ENCODE results near the gene SSX2. TPM values are rescaled to one million over a fixed set of nuclear protein-coding genes. Genes with fewer than 3 reads are reported as not detected.
"Not testable (repeated sequence)": the region's sequence is repeated elsewhere in the genome, so short reads cannot be mapped to it uniquely, and the experiment has no call there.

SSX2 gene
- total and polyA plus RNA-seq, 9 of the 15 experiments (the other 6 are each of a cell fraction or from before 2014, with no cell fraction given): 1.8 to 87.5 (median 66.6) TPM

DNA sequence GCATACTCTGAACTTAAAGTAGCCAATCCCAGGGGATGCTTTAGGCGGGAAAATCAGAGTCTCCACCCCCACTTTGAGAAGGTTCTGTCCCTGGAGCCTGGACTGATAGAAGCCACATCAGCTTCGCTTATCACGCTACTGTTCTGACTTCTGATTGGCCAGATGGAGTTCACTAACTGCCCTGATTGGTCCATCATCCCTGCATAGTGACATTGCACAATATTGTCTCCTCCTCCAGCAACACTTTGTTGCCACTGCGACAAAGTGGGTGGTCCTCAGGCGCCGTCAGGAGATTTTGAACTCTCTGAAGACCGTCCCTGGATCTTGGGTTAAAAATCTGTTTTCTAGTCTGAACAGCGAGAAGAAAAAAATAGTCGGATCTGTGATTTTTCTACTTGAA is 52.2 kb downstream of the SSX2 start, which contains the start of gene SSX7:
TSS of gene SSX7 (minus strand) at position 101 of the 400 bp plus-strand sequence. CDS start 1,428 bp downstream, outside the sequence.
- TF ChIP-seq FOS (IDR thresholded peaks at IDR 0.05; ENCODE audit: extremely low read depth, insufficient read length): peak; percentile 16
- peak; percentile 67 for TF ChIP-seq CEBPB (tag; IDR thresholded peaks at IDR 0.05)
- peak; percentile 41 for TF ChIP-seq NFYB (IDR thresholded peaks at IDR 0.05; ENCODE audit: extremely low read depth, insufficient read length)
- intact Hi-C loops (cut with micrococcal nuclease); H3K27me3 ChIP-seq (ENCODE audit: control insufficient read depth in 2 of 2, insufficient read depth in 2 of 2, low read length in 2 of 2); POLR2A ChIA-PET; ATAC-seq; FAIRE-seq; H3K4me1 ChIP-seq (replicated peaks in 1 of 2; ENCODE audit: control insufficient read depth in 2 of 2, insufficient read depth in 2 of 2, low read length in 2 of 2); CTCF ChIA-PET (ENCODE audit: low intra/inter-chr PET ratio); H3K4me3 ChIP-seq; BruUV-seq (replicated peaks); H3K36me3 ChIP-seq (ENCODE audit: control insufficient read depth, insufficient read depth, low read length); H3K9me1 ChIP-seq (ENCODE audit: control insufficient read depth, insufficient read depth, low read length); H3K27ac ChIP-seq (ENCODE audit: extremely low read depth, low read depth, low read length); H3K9me3 ChIP-seq (replicated peaks; ENCODE audit: control insufficient read depth, insufficient read depth, low read depth, low read length); H2AFZ ChIP-seq (ENCODE audit: low read depth, low read length); H3K9ac ChIP-seq (ENCODE audit: insufficient read depth in 1 of 2, low read depth in 2 of 2, low read length in 2 of 2); H4K20me1 ChIP-seq (replicated peaks; ENCODE audit: control insufficient read depth, insufficient read depth, low read length); H3K4me2 ChIP-seq (ENCODE audit: insufficient read depth, low read length); H3K79me2 ChIP-seq (ENCODE audit: control insufficient read depth, insufficient read depth, low read length): not testable (repeated sequence)
- WGBS (ENCODE audit: insufficient coverage, low coverage, missing lambda C conversion rate): 5% methylated on average over 8 of the region's 9 CpGs
- DNase-seq (ENCODE audit: extremely low read depth in 1 of 4, low spot score in 3 of 4): peak; percentile 0 to 13 (median 2)
- in situ Hi-C loops (cut with MboI): loop anchor here (25.0 kb wide), 1 partner anchor 108 kb away; the partner anchor contains the start of gene SSX2B

DNA sequence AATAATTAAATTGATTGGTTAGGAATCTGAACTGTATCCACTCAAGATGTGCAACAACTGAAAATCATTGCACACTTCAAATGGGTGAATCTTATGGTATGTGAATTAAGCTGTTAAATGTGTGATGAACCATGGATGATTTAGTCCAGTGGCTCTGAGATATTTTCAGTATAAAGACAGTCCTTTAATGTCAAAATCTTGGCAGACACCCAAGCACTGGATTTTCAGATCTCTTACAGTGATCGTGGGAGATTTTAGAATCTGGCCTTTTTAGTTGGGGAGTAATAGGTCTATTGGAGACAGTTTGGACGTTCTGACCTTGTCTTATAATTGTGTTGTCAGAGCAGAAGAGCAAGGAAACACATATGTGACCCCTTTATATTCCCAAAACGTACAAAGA is 56.3 kb downstream of the SSX2 start:
- H3K4me1 ChIP-seq (replicated peaks in 1 of 2; ENCODE audit: control insufficient read depth in 2 of 2, insufficient read depth in 2 of 2, low read length in 2 of 2); FAIRE-seq; H3K9me1 ChIP-seq (ENCODE audit: control insufficient read depth, insufficient read depth, low read length); H3K9ac ChIP-seq (ENCODE audit: insufficient read depth in 1 of 2, low read depth in 2 of 2, low read length in 2 of 2); intact Hi-C loops (cut with micrococcal nuclease); H3K27me3 ChIP-seq (ENCODE audit: control insufficient read depth in 2 of 2, insufficient read depth in 2 of 2, low read length in 2 of 2); H3K79me2 ChIP-seq (ENCODE audit: control insufficient read depth, insufficient read depth, low read length); H3K4me2 ChIP-seq (ENCODE audit: insufficient read depth, low read length); POLR2A ChIA-PET; H2AFZ ChIP-seq (ENCODE audit: low read depth, low read length); H3K27ac ChIP-seq (ENCODE audit: extremely low read depth, low read depth, low read length); CTCF ChIA-PET (ENCODE audit: low intra/inter-chr PET ratio); H4K20me1 ChIP-seq (replicated peaks; ENCODE audit: control insufficient read depth, insufficient read depth, low read length); DNase-seq (ENCODE audit: extremely low read depth in 1 of 4, low spot score in 3 of 4); H3K4me3 ChIP-seq; BruUV-seq (replicated peaks); H3K36me3 ChIP-seq (ENCODE audit: control insufficient read depth, insufficient read depth, low read length); H3K9me3 ChIP-seq (replicated peaks; ENCODE audit: control insufficient read depth, insufficient read depth, low read depth, low read length); ATAC-seq: not testable (repeated sequence)
- 0% methylated on average over 3 of the region's 3 CpGs for WGBS (ENCODE audit: insufficient coverage, low coverage, missing lambda C conversion rate)
- in situ Hi-C loops (cut with MboI): loop anchor here (25.0 kb wide), 1 partner anchor 112 kb away; the partner anchor contains the start of gene SSX2B

DNA sequence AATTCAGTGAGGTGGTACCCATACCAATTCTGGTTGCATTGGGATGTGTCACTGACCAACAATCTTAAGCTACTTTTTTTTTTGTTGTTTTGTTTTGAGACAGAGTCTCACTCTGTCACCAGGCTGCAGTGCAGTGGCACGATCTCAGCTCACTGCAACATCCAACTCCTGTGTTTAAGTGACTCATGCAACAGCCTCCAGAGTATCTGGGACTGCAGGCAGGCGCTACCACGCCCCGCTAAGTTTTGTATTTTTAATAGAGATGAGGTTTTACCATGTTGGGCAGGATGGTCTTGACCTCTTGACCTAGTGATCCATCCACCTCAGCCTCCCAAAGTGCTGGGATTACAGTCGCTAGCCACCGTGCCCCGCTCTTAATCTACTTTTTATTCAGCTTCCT is 58.0 kb downstream of the SSX2 start:
- H3K79me2 ChIP-seq (ENCODE audit: control insufficient read depth, insufficient read depth, low read length); DNase-seq (ENCODE audit: extremely low read depth in 1 of 4, low spot score in 3 of 4); H3K27me3 ChIP-seq (ENCODE audit: control insufficient read depth in 2 of 2, insufficient read depth in 2 of 2, low read length in 2 of 2); H3K36me3 ChIP-seq (ENCODE audit: control insufficient read depth, insufficient read depth, low read length); H3K27ac ChIP-seq (ENCODE audit: extremely low read depth, low read depth, low read length); H3K4me2 ChIP-seq (ENCODE audit: insufficient read depth, low read length); H3K4me1 ChIP-seq (replicated peaks in 1 of 2; ENCODE audit: control insufficient read depth in 2 of 2, insufficient read depth in 2 of 2, low read length in 2 of 2); H3K4me3 ChIP-seq; H3K9me1 ChIP-seq (ENCODE audit: control insufficient read depth, insufficient read depth, low read length); H4K20me1 ChIP-seq (replicated peaks; ENCODE audit: control insufficient read depth, insufficient read depth, low read length); H2AFZ ChIP-seq (ENCODE audit: low read depth, low read length); CTCF ChIA-PET (ENCODE audit: low intra/inter-chr PET ratio); H3K9me3 ChIP-seq (replicated peaks; ENCODE audit: control insufficient read depth, insufficient read depth, low read depth, low read length); intact Hi-C loops (cut with micrococcal nuclease); BruUV-seq (replicated peaks); FAIRE-seq; ATAC-seq; in situ Hi-C loops (cut with MboI); H3K9ac ChIP-seq (ENCODE audit: insufficient read depth in 1 of 2, low read depth in 2 of 2, low read length in 2 of 2): not testable (repeated sequence)
- POLR2A ChIA-PET: interaction anchor here (0.7 kb wide), 1 partner anchor 181 kb away, joined by 3 read pairs; no protein-coding TSS in a partner anchor
- 7% methylated on average over 7 of the region's 7 CpGs for WGBS (ENCODE audit: insufficient coverage, low coverage, missing lambda C conversion rate)

All from K562 (cell line).